PC-3 (cell line): Measurements from ENCODE around the gene LRP5. TPM values are rescaled to one million over a fixed set of nuclear protein-coding genes. Genes with fewer than 3 reads are reported as not detected.

ENCODE experiments used
- ATAC-seq: fragments of 200-7000 bp; cut with Tn5 transposase; 2 replicates; pipeline ENCODE4 v1.9.1; 2020; ENCODE audit warnings: mild to moderate bottlenecking, moderate library complexity
- BruUV-seq: library from RNA; stranded (reverse); fragments of 400-500 nt; replicated peaks from 2 replicates; lab custom pipeline; 2021; lab: Mats Ljungman, UMichigan
- CTCF ChIA-PET: fragments of 300-600 bp; sonication (Branson Sonifier 250); formaldehyde crosslinking; loops from one replicate; lab custom pipeline; 2022; ENCODE audit warnings: antibody characterized with exemption; lab: Charles Lee
- POLR2A ChIA-PET: fragments of 300-600 bp; sonication (Branson Sonifier 250); formaldehyde crosslinking; loops from one replicate; lab custom pipeline; 2022; ENCODE audit warnings: antibody characterized with exemption; ENCODE audit not compliant: unreplicated experiment; lab: Charles Lee
- DNase-seq: peaks from one replicate; pipeline ENCODE4 v3.0.0-alpha.2; 2015
- H2AFZ ChIP-seq: fragments of 300-600 bp; sonication (generic); 2 replicates; pipeline ENCODE4 v1.6.0; 2016; ENCODE audit warnings: antibody characterized with exemption, low read length
- H3F3A ChIP-seq: fragments of 300-600 bp; sonication (generic); one replicate; pipeline ENCODE4 v1.6.0; 2017; ENCODE audit warnings: antibody characterized with exemption, low read length, control low read depth, mild to moderate bottlenecking; ENCODE audit not compliant: unreplicated experiment
- H3K27ac ChIP-seq: fragments of 300-600 bp; sonication (generic); 2 replicates; pipeline ENCODE4 v1.5.1; 2016; ENCODE audit warnings: mild to moderate bottlenecking, low read length
- H3K27me3 ChIP-seq: fragments of 300-600 bp; sonication (generic); 2 replicates; pipeline ENCODE4 v1.6.1; 2016; ENCODE audit warnings: low read length, mixed read lengths
- H3K36me3 ChIP-seq: fragments of 300-600 bp; sonication (generic); 2 replicates; pipeline ENCODE4 v1.6.1; 2016; ENCODE audit warnings: low read depth, mixed run types, low read length, mixed read lengths
- H3K4me1 ChIP-seq: fragments of 300-600 bp; sonication (generic); 2 replicates; pipeline ENCODE4 v1.5.1; 2016; ENCODE audit warnings: low read length; ENCODE audit not compliant: insufficient read depth
- H3K4me2 ChIP-seq: fragments of 300-600 bp; sonication (generic); 2 replicates; pipeline ENCODE4 v1.6.0; 2016; ENCODE audit warnings: low read length
- H3K4me3 ChIP-seq: fragments of 300-600 bp; sonication (generic); 2 replicates; pipeline ENCODE4 v1.5.1; 2016; ENCODE audit warnings: mild to moderate bottlenecking, low read length, mixed read lengths
- H3K79me2 ChIP-seq: fragments of 300-600 bp; sonication (generic); 2 replicates; pipeline ENCODE4 v1.6.1; 2017; ENCODE audit warnings: low read length, mixed read lengths
- H3K9ac ChIP-seq: fragments of 300-600 bp; sonication (generic); 2 replicates; pipeline ENCODE4 v1.6.0; 2016; ENCODE audit warnings: mild to moderate bottlenecking, low read length
- H3K9me2 ChIP-seq: fragments of 300-600 bp; sonication (generic); replicated peaks from 2 replicates; pipeline ENCODE4 v1.6.1; 2016; ENCODE audit warnings: mixed run types, low read length, mixed read lengths
- H3K9me3 ChIP-seq: fragments of 300-600 bp; sonication (generic); 2 replicates; pipeline ENCODE4 v1.6.1; 2016; ENCODE audit warnings: low read length, mixed read lengths
- H4K20me1 ChIP-seq: fragments of 300-600 bp; sonication (generic); 2 replicates; pipeline ENCODE4 v1.6.1; 2016; ENCODE audit warnings: low read length, mixed read lengths
- EZH2 ChIP-seq: fragments of 300-600 bp; sonication (generic); IDR thresholded peaks from one replicate; pipeline ENCODE4 v1.6.1; 2017; ENCODE audit warnings: antibody characterized with exemption, mild to moderate bottlenecking, low read length; ENCODE audit not compliant: unreplicated experiment
- EZH2phosphoT487 ChIP-seq: fragments of 300-600 bp; sonication (generic); IDR thresholded peaks from 2 replicates; pipeline ENCODE4 v1.6.1; 2018; ENCODE audit warnings: mild to moderate bottlenecking, antibody characterized with exemption, low read length, borderline replicate concordance
- intact Hi-C: fragments of 100-400 bp; cut with micrococcal nuclease; formaldehyde crosslinking; loops from 2 replicates; pipeline ENCODE4 v1.9.0; 2023
- total RNA-seq: library from RNA; depleted of rRNA; stranded (reverse); fragments of >200 nt; gene quantifications from 2 replicates; pipeline ENCODE4 v1.2.3, GENCODE V29; 2014
- TF ChIP-seq, protein P1 (sequence below): fragments of 300-600 bp; sonication (generic); conservative IDR thresholded peaks from 2 replicates; pipeline ENCODE4 v1.5.1; 2017; ENCODE audit warnings: antibody characterized with exemption, low read depth, mild to moderate bottlenecking, low read length

Gene LRP5
- total RNA-seq, 1 experiment from 2014 or later: 64.3 TPM

DNA sequence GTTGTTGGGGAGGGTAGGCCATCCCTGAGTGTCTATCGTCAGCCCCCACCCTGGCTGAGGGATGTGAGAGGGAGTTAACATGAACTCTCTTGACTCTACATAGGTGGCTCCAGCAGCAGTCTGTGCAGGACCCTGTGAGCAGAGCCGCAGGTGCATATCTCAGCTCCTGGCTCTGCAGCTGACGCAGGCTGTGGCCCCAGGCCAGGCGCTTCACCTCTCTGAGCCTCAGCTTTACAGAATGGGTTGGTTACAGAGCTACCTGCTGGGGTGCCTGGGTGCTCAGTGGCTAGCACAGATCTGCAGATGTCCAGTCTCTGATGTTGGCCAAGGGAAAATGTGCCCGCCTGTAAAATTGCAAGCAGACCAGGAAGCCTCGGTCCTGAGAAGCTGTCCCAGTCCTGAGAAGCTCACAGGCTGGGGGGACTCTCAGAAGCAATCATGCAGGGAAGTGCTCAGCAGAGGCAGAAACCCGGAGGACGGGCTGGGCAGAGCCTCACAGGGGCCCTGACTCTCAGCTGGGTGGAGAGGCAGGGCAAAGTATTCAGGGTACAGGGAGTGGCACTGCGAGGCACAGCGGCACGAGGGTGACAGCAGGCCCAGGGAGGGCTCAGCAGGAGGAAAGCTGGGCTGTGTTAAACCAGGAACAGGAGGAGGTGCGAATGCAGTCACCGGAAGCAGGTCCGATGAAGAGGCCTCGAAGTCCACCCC is 15.9 kb upstream of the LRP5 start:
- TF ChIP-seq EZH2phosphoT487 (no peak), EZH2 (no peak)
- TF ChIP-seq, protein P1, sequence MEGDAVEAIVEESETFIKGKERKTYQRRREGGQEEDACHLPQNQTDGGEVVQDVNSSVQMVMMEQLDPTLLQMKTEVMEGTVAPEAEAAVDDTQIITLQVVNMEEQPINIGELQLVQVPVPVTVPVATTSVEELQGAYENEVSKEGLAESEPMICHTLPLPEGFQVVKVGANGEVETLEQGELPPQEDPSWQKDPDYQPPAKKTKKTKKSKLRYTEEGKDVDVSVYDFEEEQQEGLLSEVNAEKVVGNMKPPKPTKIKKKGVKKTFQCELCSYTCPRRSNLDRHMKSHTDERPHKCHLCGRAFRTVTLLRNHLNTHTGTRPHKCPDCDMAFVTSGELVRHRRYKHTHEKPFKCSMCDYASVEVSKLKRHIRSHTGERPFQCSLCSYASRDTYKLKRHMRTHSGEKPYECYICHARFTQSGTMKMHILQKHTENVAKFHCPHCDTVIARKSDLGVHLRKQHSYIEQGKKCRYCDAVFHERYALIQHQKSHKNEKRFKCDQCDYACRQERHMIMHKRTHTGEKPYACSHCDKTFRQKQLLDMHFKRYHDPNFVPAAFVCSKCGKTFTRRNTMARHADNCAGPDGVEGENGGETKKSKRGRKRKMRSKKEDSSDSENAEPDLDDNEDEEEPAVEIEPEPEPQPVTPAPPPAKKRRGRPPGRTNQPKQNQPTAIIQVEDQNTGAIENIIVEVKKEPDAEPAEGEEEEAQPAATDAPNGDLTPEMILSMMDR: no peak
- BruUV-seq: no TSS peak
- no peaks in the 10 kb centered on the region for H3K36me3 ChIP-seq
- no peak overlapping the region for H2AFZ ChIP-seq
- H3K9me2 ChIP-seq: no peaks in the 10 kb centered on the region
- ChIA-PET CTCF (interaction anchor here (1.2 kb wide), 1 partner anchor 39 kb away, joined by 5 read pairs; no protein-coding TSS in a partner anchor), POLR2A (interaction anchor here (0.5 kb wide), 1 partner anchor 85 kb away, joined by 3 read pairs; no protein-coding TSS in a partner anchor)
- peaks cover 10% of the 10 kb centered on the region for H3K4me1 ChIP-seq
- no peaks in the 10 kb centered on the region for H3K27me3 ChIP-seq
- H3K9me3 ChIP-seq: no peaks in the 10 kb centered on the region
- H3K4me3 ChIP-seq: no peak overlapping the region
- H3K4me2 ChIP-seq: no peak overlapping the region
- no peaks in the 10 kb centered on the region for H4K20me1 ChIP-seq
- H3K79me2 ChIP-seq: no peaks in the 10 kb centered on the region
- no peak overlapping the region for H3K27ac ChIP-seq
- no peaks in the 10 kb centered on the region for H3F3A ChIP-seq
- no peak overlapping the region for H3K9ac ChIP-seq
- no peak for ATAC-seq
- DNase-seq: no peak
- intact Hi-C loops: loop anchor here (1.0 kb wide), 3 partner anchors 25 to 87 kb away; partner anchors contain the start of gene C11orf24

DNA sequence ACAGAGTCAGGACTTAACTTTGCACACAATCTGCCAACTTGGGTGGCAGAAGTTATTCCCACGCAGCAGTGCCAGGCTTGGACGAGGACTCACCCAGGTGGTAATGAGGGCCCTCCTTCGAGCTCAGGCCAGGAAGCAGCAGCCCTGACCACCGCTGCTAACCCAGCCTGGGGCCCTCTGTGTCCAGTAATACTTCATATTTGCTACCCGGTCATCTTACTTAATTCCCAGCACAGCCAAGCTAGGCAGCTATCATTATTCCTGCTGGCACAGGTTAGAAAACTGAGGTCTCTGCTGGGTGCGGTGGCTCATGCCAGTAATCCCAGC is 15.4 kb upstream of the LRP5 start:
- no peak overlapping the region for H2AFZ ChIP-seq
- H3K9me2 ChIP-seq: no peaks in the 10 kb centered on the region
- no peaks in the 10 kb centered on the region for H3K9me3 ChIP-seq
- H3F3A ChIP-seq: no peaks in the 10 kb centered on the region
- no TSS peak for BruUV-seq
- H3K4me2 ChIP-seq: no peak overlapping the region
- peaks cover 10% of the 10 kb centered on the region for H3K4me1 ChIP-seq
- H3K4me3 ChIP-seq: no peak overlapping the region
- H3K79me2 ChIP-seq: no peaks in the 10 kb centered on the region
- no peak overlapping the region for H3K9ac ChIP-seq
- ChIA-PET POLR2A (interaction anchor here (0.5 kb wide), 1 partner anchor 85 kb away, joined by 3 read pairs; no protein-coding TSS in a partner anchor), CTCF (interaction anchor here (1.2 kb wide), 1 partner anchor 39 kb away, joined by 5 read pairs; no protein-coding TSS in a partner anchor)
- H4K20me1 ChIP-seq: no peaks in the 10 kb centered on the region
- H3K36me3 ChIP-seq: no peaks in the 10 kb centered on the region
- intact Hi-C loops: loop anchor here (1.0 kb wide), 3 partner anchors 26 to 88 kb away; partner anchors contain the start of gene C11orf24
- TF ChIP-seq, protein P1: no peak
- TF ChIP-seq EZH2phosphoT487 (no peak), EZH2 (no peak)
- H3K27ac ChIP-seq: no peak overlapping the region
- DNase-seq (no peak), ATAC-seq (no peak)
- no peaks in the 10 kb centered on the region for H3K27me3 ChIP-seq

DNA sequence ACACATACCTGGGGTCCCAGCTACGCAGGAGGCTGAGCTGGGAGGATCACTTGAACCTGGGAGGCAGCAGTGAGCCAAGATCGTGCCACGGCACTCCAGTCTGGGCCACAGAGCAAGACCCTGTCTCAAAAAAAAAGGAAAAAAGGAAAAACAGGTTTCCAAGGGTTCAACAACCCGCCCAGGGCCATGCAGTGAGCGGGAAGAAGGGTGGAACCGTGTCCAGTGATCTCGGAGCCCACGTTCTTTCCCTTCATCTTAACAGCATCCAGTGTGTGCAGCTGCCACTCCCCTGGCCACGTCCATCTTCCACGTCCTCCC is 14.9 kb upstream of the LRP5 start:
- intact Hi-C loops: loop anchor here (1.0 kb wide), 3 partner anchors 26 to 88 kb away; partner anchors contain the start of gene C11orf24
- Histone ChIP-seq H2AFZ (peak overlapping the region; percentile 89), H3K9me2 (no peaks in the 10 kb centered on the region), H3K27me3 (no peaks in the 10 kb centered on the region), H3K36me3 (no peaks in the 10 kb centered on the region), H3K9ac (no peak overlapping the region), H3K4me1 (peaks cover 12% of the 10 kb centered on the region), H3K4me3 (peak overlapping the region; percentile 52; the same call in 1 of the 2 replicates), H3K27ac (no peak overlapping the region), H3K9me3 (no peaks in the 10 kb centered on the region), H3K4me2 (peak overlapping the region; percentile 80), H3F3A (no peaks in the 10 kb centered on the region), H4K20me1 (no peaks in the 10 kb centered on the region), H3K79me2 (no peaks in the 10 kb centered on the region)
- DNase-seq: no peak
- no peak for ATAC-seq
- POLR2A ChIA-PET: no interaction called here
- CTCF ChIA-PET: interaction anchor here (1.2 kb wide), 1 partner anchor 40 kb away, joined by 5 read pairs; no protein-coding TSS in a partner anchor
- TF ChIP-seq EZH2 (no peak), EZH2phosphoT487 (no peak)
- TF ChIP-seq, protein P1: no peak
- no TSS peak for BruUV-seq
